K562 (cell line): ENCODE measurements around the gene SAPCD1. TPM values are rescaled to one million over a fixed set of nuclear protein-coding genes. Genes with fewer than 3 reads are reported as not detected.
A peak's percentile ranks its signal among the peaks of the same experiment; 100 is the strongest.

Experiments
- ATF4 ChIP-seq: fragments of 450-650 bp; formaldehyde crosslinking; IDR thresholded peaks from 2 replicates; pipeline ENCODE4 v1.4.0; 2022; ENCODE audit warnings: mild to moderate bottlenecking, moderate library complexity
- CEBPB ChIP-seq: fragments of 450-650 bp; IDR thresholded peaks from 2 replicates; pipeline ENCODE4 v1.6.1; 2016; ENCODE audit warnings: missing genetic modification characterization, missing compliant biosample characterization
- CGGBP1 ChIP-seq: fragments of 250-450 bp; sonication (Bioruptor Pico); IDR thresholded peaks from 2 replicates; pipeline ENCODE4 v1.9.0; 2021; ENCODE audit warnings: mild to moderate bottlenecking
- CHCHD3 ChIP-seq: fragments of 250-450 bp; sonication (Bioruptor Pico); IDR thresholded peaks from 2 replicates; pipeline ENCODE4 v2.1.2; 2022; ENCODE audit warnings: mild to moderate bottlenecking
- DLX4 ChIP-seq: fragments of 250-450 bp; sonication (Bioruptor Pico); IDR thresholded peaks from 2 replicates; pipeline ENCODE4 v1.6.1; 2021; ENCODE audit warnings: mild to moderate bottlenecking
- GABPB1 ChIP-seq: sonication (generic); formaldehyde crosslinking; IDR thresholded peaks from 2 replicates; pipeline ENCODE4 v1.8.0; 2022; ENCODE audit warnings: mild to moderate bottlenecking, missing genetic modification reagents
- HMGN3 ChIP-seq: IDR thresholded peaks from 2 replicates; pipeline ENCODE4 v1.6.1; 2011; ENCODE audit warnings: borderline replicate concordance, low read depth, mild to moderate bottlenecking, mixed read lengths, low read length; ENCODE audit not compliant: insufficient read length; ENCODE audit errors: extremely low read depth
- HOMEZ ChIP-seq: fragments of 250-450 bp; sonication (Bioruptor Pico); IDR thresholded peaks from 2 replicates; pipeline ENCODE4 v1.4.0; 2020; ENCODE audit warnings: mild to moderate bottlenecking, moderate library complexity
- HOXB6 ChIP-seq: fragments of 250-450 bp; sonication (Bioruptor Pico); IDR thresholded peaks from 2 replicates; pipeline ENCODE4 v1.5.1; 2022; ENCODE audit warnings: mild to moderate bottlenecking, borderline replicate concordance
- KAT8 ChIP-seq: fragments of 450-650 bp; IDR thresholded peaks from 2 replicates; pipeline ENCODE4 v1.6.1; 2016; ENCODE audit warnings: low read depth, mild to moderate bottlenecking
- NBN ChIP-seq: fragments of 450-650 bp; IDR thresholded peaks from 2 replicates; pipeline ENCODE4 v1.6.1; 2016; ENCODE audit warnings: low read depth, mild to moderate bottlenecking
- NR1H2 ChIP-seq: sonication (generic); formaldehyde crosslinking; IDR thresholded peaks from 2 replicates; pipeline ENCODE4 v1.4.0; 2020; ENCODE audit warnings: mild to moderate bottlenecking, missing genetic modification reagents
- RBFOX2 ChIP-seq: fragments of 200-400 bp; formaldehyde crosslinking; IDR thresholded peaks from 2 replicates; pipeline ENCODE4 v1.6.1; 2017; ENCODE audit warnings: low read depth, mild to moderate bottlenecking, low read length, moderate library complexity
- TCF7L2 ChIP-seq: fragments of 150-350 bp; IDR thresholded peaks from 2 replicates; pipeline ENCODE4 v1.6.1; 2016; ENCODE audit warnings: low read depth, mild to moderate bottlenecking, low read length, moderate library complexity
- TRIM25 ChIP-seq: fragments of 450-650 bp; IDR thresholded peaks from 2 replicates; pipeline ENCODE4 v1.7.0; 2016; ENCODE audit warnings: borderline replicate concordance
- U2AF1 ChIP-seq: fragments of 200-400 bp; formaldehyde crosslinking; optimal IDR thresholded peaks from 2 replicates; pipeline ENCODE3; 2017; ENCODE audit warnings: mild to moderate bottlenecking, low read depth, low read length, moderate library complexity
- UBTF ChIP-seq, 2 experiments: IDR thresholded peaks; 2 replicates each; pipeline ENCODE4 v1.6.1; 2012; ENCODE audit warnings: improper control_type of control experiment in 2 of 2, low read depth in 2 of 2, low read length in 2 of 2, borderline replicate concordance in 1 of 2
- ZNF436 ChIP-seq: fragments of 250-450, 450-650 bp; sonication (Bioruptor Pico); formaldehyde crosslinking; IDR thresholded peaks from 2 replicates; pipeline ENCODE4 v1.7.0; 2020; ENCODE audit warnings: mild to moderate bottlenecking
- ZNF778 ChIP-seq: fragments of 450-650 bp; formaldehyde crosslinking; IDR thresholded peaks from 2 replicates; pipeline ENCODE4 v1.4.0; 2020; ENCODE audit warnings: mild to moderate bottlenecking, moderate library complexity
- polyA plus RNA-seq, 8 experiments: library from polyadenylated mRNA; depleted of rRNA in 4 of 8; stranded (reverse) in 5 of 8; unstranded in 3 of 8; fragments of >200 nt; fragmentation: Nextera tagmentation in 2 of 8; fragmentation: Illumina TruSeq in 1 of 8; extraction: Ambion mirVana in 2 of 8; extraction: Trizol in 1 of 8; gene quantifications; 2 replicates each; pipeline versions ENCODE4 v1.2.1 to v1.2.3, GENCODE V29; 2011 to 2014; ENCODE audit warnings: inconsistent platforms in 1 of 8, missing spikeins in 1 of 8
- total RNA-seq, 7 experiments: library from RNA; depleted of rRNA in 6 of 7; stranded (reverse); fragments of >200 nt in 6 of 7; fragmentation: Illumina TruSeq in 2 of 7; extraction: Trizol in 2 of 7; gene quantifications; 2 replicates each; pipeline versions ENCODE4 v1.2.1 to v1.2.3, GENCODE V29; 2011 to 2021; ENCODE audit warnings: low replicate concordance in 1 of 7

The SAPCD1 gene
- total and polyA plus RNA-seq, 9 of the 15 experiments (the other 6 are each of a cell fraction or from before 2014, with no cell fraction given): 2.6 to 30.2 (median 7.4) TPM

GRCh38 chr6:31775633-31776484 lies 13.4 kb downstream of the SAPCD1 start (continued):
- TF ChIP-seq TRIM25: no peak
- TF ChIP-seq HOMEZ (CRISPR knock-in tag): no peak
- TF ChIP-seq ZNF778 (CRISPR knock-in tag): no peak
- TF ChIP-seq DLX4 (CRISPR knock-in tag): no peak
- TF ChIP-seq HMGN3: peak; percentile 30
- no peak for TF ChIP-seq KAT8
- TF ChIP-seq HOXB6 (CRISPR knock-in tag): no peak
- TF ChIP-seq CGGBP1 (CRISPR knock-in tag): no peak
- no peak for TF ChIP-seq U2AF1
- no peak for TF ChIP-seq ZNF436
- TF ChIP-seq ATF4 (CRISPR knock-in tag): no peak
- no peak for TF ChIP-seq UBTF (IDR thresholded peaks at IDR 0.05; ENCODE audit: borderline replicate concordance in 1 of 2, low read depth in 2 of 2, low read length in 2 of 2)
- no peak for TF ChIP-seq TCF7L2
- no peak for TF ChIP-seq GABPB1 (CRISPR knock-in tag)
- 0 out of 2 replicates have a peak, but pooled peaks have one; percentile 29 for TF ChIP-seq RBFOX2
- TF ChIP-seq CEBPB (tag): no peak
- no peak for TF ChIP-seq NR1H2 (CRISPR knock-in tag)
- 0 out of 2 replicates have a peak, but pooled peaks have one; percentile 18 for TF ChIP-seq CHCHD3 (CRISPR knock-in tag)
- no peak for TF ChIP-seq NBN
